Uterus (tissue), 2 donors: ENCODE results near the gene DNMT1.

Source experiments
- POLR2A ChIP-seq, 2 donors: fragments of 450-650 bp; IDR thresholded peaks; one replicate each; pipeline ENCODE4 v1.6.1; 2016; ENCODE audit warnings: antibody characterized with exemption in 2 of 2, mild to moderate bottlenecking in 1 of 2, moderate library complexity in 1 of 2
- TF ChIP-seq, protein P1 (sequence below), 4 experiments: fragments of 200-600 bp in 2 of 4; fragments of 450-650 bp in 2 of 4; sonication (generic) in 2 of 4; IDR thresholded peaks; one replicate each; pipeline ENCODE4 v1.5.1; 2016 to 2019; ENCODE audit warnings: antibody characterized with exemption in 4 of 4, mild to moderate bottlenecking in 2 of 4, moderate library complexity in 1 of 4

- TF ChIP-seq, protein P1, sequence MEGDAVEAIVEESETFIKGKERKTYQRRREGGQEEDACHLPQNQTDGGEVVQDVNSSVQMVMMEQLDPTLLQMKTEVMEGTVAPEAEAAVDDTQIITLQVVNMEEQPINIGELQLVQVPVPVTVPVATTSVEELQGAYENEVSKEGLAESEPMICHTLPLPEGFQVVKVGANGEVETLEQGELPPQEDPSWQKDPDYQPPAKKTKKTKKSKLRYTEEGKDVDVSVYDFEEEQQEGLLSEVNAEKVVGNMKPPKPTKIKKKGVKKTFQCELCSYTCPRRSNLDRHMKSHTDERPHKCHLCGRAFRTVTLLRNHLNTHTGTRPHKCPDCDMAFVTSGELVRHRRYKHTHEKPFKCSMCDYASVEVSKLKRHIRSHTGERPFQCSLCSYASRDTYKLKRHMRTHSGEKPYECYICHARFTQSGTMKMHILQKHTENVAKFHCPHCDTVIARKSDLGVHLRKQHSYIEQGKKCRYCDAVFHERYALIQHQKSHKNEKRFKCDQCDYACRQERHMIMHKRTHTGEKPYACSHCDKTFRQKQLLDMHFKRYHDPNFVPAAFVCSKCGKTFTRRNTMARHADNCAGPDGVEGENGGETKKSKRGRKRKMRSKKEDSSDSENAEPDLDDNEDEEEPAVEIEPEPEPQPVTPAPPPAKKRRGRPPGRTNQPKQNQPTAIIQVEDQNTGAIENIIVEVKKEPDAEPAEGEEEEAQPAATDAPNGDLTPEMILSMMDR (IDR thresholded peaks at IDR 0.05), result no peak
- no peak for TF ChIP-seq POLR2A (IDR thresholded peaks at IDR 0.05)
Observed at GRCh38 chr19:10116085-10116865, 78.5 kb downstream of the DNMT1 start.
